ENCODE results near the gene AHDC1.

- TF ChIP-seq CTCF (IDR thresholded peaks at IDR 0.05) (no peak), POLR2A (IDR thresholded peaks at IDR 0.05) (no peak)
These were observed 5.7 kb downstream of the AHDC1 start for GRCh38 chr1:27598295-27598687.
